ENCODE results near the gene PRSS56. TPM values are rescaled to one million over a fixed set of nuclear protein-coding genes. Genes with fewer than 3 reads are reported as not detected.

PRSS56 gene
- total RNA-seq, 1 donor from 2014 or later, result 52.4 TPM

DNA sequence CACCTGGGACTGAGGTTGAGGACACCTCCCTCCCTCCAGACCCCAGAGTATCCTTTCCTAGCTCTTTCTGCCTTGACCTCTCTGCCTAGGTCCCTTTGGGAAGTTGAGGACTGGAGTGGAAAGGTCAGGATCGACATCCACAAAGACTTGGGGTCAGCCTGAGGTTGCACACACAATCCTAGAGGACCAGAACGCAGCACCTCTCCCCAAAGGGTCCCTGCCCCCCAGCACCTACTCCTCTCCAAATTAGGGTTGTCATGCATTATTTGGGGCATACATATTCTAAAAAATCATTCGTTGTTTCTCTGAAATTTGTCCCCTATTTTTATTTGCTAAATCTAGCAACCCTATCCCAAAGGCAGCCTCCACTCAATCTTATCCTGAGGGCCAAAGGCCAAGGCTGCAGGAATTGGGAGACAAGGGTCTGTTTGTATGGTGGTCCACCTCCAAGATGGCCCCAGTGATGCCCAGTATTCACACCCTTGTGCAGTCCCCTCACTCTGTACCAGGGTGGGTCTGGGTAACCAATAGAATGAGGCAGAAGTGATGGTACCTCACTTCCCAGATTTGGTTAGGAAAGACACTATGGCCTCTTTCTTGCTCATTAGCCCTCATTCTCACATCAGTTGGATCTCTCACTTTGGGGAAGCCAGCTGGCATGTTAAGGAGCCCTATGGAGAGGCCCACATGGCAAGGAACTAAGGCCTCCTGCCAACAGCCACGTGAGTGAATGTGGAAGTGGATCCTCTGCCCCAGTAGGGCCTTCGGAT, 15.8 kb downstream of the PRSS56 start:
- Mint-ChIP-seq H3K36me3 (ENCODE audit: low read depth) (peaks cover 4% of the 10 kb centered on the region), H3K4me3 (no peak overlapping the region)

GRCh38 chr2:232537079-232537478, 16.9 kb downstream of the PRSS56 start:
- peaks cover 20% of the 10 kb centered on the region for H3K4me1 Mint-ChIP-seq
- no peak overlapping the region for H3K27ac Mint-ChIP-seq (ENCODE audit: unreplicated experiment)
- no peak for DNase-seq (ENCODE audit: low read depth, low spot score)
- H3K27me3 Mint-ChIP-seq (ENCODE audit: low read depth), result peaks cover 3% of the 10 kb centered on the region
- peaks cover 4% of the 10 kb centered on the region for H3K36me3 Mint-ChIP-seq (ENCODE audit: low read depth)
- TF ChIP-seq, protein P1, sequence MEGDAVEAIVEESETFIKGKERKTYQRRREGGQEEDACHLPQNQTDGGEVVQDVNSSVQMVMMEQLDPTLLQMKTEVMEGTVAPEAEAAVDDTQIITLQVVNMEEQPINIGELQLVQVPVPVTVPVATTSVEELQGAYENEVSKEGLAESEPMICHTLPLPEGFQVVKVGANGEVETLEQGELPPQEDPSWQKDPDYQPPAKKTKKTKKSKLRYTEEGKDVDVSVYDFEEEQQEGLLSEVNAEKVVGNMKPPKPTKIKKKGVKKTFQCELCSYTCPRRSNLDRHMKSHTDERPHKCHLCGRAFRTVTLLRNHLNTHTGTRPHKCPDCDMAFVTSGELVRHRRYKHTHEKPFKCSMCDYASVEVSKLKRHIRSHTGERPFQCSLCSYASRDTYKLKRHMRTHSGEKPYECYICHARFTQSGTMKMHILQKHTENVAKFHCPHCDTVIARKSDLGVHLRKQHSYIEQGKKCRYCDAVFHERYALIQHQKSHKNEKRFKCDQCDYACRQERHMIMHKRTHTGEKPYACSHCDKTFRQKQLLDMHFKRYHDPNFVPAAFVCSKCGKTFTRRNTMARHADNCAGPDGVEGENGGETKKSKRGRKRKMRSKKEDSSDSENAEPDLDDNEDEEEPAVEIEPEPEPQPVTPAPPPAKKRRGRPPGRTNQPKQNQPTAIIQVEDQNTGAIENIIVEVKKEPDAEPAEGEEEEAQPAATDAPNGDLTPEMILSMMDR (conservative IDR thresholded peaks at IDR 0.05), result peak; percentile 36
- H3K4me3 Mint-ChIP-seq, result peak overlapping the region; percentile 3
- H3K9me3 Mint-ChIP-seq, result peaks cover 3% of the 10 kb centered on the region

More for the DNA sequence above, 15.8 kb downstream of the PRSS56 start:
- Mint-ChIP-seq H3K4me1 (peaks cover 20% of the 10 kb centered on the region), H3K9me3 (peaks cover 3% of the 10 kb centered on the region), H3K27ac (ENCODE audit: unreplicated experiment) (no peak overlapping the region), H3K27me3 (ENCODE audit: low read depth) (peaks cover 3% of the 10 kb centered on the region)
- TF ChIP-seq, protein P1 (conservative IDR thresholded peaks at IDR 0.05), result no peak
- DNase-seq (ENCODE audit: low read depth, low spot score), result no peak

- DNase-seq (ENCODE audit: low read depth, low spot score), result no peak
- Mint-ChIP-seq H3K36me3 (ENCODE audit: low read depth) (peaks cover 4% of the 10 kb centered on the region), H3K4me1 (peaks cover 20% of the 10 kb centered on the region), H3K9me3 (peaks cover 3% of the 10 kb centered on the region), H3K27me3 (ENCODE audit: low read depth) (peaks cover 3% of the 10 kb centered on the region), H3K4me3 (peak overlapping the region; percentile 3), H3K27ac (ENCODE audit: unreplicated experiment) (no peak overlapping the region)
- TF ChIP-seq, protein P1 (conservative IDR thresholded peaks at IDR 0.05), result no peak
Observed at GRCh38 chr2:232537499-232537898, 17.3 kb downstream of the PRSS56 start.

- Mint-ChIP-seq H3K36me3 (ENCODE audit: low read depth) (peaks cover 6% of the 10 kb centered on the region), H3K4me1 (peaks cover 14% of the 10 kb centered on the region), H3K9me3 (peaks cover 3% of the 10 kb centered on the region), H3K27me3 (ENCODE audit: low read depth) (peaks cover 3% of the 10 kb centered on the region), H3K27ac (ENCODE audit: unreplicated experiment) (no peak overlapping the region), H3K4me3 (no peak overlapping the region)
- TF ChIP-seq, protein P1 (conservative IDR thresholded peaks at IDR 0.05), result no peak
- DNase-seq (ENCODE audit: low read depth, low spot score), result no peak
Observed at GRCh38 chr2:232538671-232539070, 18.5 kb downstream of the PRSS56 start.

- Mint-ChIP-seq H3K27me3 (ENCODE audit: low read depth) (peaks cover 3% of the 10 kb centered on the region), H3K4me3 (no peak within 1 kb of the TSS), H3K36me3 (ENCODE audit: low read depth) (peaks cover 6% of the 10 kb centered on the region), H3K27ac (ENCODE audit: unreplicated experiment) (no peak within 1 kb of the TSS), H3K9me3 (peaks cover 3% of the 10 kb centered on the region), H3K4me1 (peaks cover 7% of the 10 kb centered on the region)
- no peak for DNase-seq (ENCODE audit: low read depth, low spot score)
- TF ChIP-seq, protein P1 (conservative IDR thresholded peaks at IDR 0.05), result no peak
Observed at GRCh38 chr2:232539298-232540231, 19.4 kb downstream of the PRSS56 start, which contains the start of gene CHRNG. CHRNG (plus strand) TSS chr2:232539692; CDS start chr2:232539748, 56 bp downstream.
